ENCODE data around the gene REEP3. TPM values are rescaled to one million over a fixed set of nuclear protein-coding genes. Genes with fewer than 3 reads are reported as not detected.

REEP3 gene
- total RNA-seq, 1 donor from 2014 or later = 33.2 TPM

DNA sequence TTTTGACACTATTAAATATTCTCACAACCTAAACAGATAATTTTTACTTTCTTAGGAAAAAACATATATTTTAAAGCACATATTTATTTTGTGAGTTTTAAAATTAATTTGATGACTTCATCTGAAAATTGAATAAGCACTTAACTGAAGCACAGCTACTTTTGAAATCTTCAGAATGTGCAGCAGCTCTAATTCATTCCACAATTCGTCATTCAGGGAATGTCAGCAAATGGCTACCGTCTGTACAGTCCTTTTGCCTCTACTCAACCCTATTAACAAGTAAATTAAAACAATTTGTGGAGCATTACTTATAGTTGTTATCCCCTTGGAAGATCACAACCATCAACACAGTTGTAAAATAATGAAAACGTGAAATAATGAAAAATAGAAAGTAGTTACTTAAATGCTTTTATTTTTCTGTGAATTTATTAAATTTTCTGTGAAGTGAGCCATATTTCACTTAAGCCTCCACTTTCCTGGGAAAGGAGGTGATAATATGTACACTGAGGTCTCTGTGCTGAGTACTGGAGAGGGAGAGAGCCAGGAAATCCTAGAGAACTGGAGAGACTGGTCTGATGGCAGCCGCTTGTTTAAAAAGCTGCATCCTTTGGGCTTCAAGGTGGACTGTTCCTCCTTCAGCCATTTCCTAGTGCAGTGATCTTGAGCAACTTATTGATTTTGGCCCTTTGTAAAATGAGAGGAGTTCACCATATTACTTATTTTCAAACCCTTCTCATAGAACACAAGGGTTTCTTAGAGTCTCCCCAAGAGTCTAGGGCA is 70.6 kb downstream of the REEP3 start:
- no peak for DNase-seq (ENCODE audit: low spot score, unreplicated experiment)
- Mint-ChIP-seq H3K4me3 (ENCODE audit: low read depth) (no peak overlapping the region), H3K27ac (no peak overlapping the region), H3K9me3 (ENCODE audit: low read depth) (no peaks in the 10 kb centered on the region), H3K4me1 (ENCODE audit: low read depth) (peaks cover 5% of the 10 kb centered on the region), H3K27me3 (no peaks in the 10 kb centered on the region), H3K36me3 (ENCODE audit: insufficient read depth) (peaks cover 7% of the 10 kb centered on the region)
- TF ChIP-seq, protein P1, sequence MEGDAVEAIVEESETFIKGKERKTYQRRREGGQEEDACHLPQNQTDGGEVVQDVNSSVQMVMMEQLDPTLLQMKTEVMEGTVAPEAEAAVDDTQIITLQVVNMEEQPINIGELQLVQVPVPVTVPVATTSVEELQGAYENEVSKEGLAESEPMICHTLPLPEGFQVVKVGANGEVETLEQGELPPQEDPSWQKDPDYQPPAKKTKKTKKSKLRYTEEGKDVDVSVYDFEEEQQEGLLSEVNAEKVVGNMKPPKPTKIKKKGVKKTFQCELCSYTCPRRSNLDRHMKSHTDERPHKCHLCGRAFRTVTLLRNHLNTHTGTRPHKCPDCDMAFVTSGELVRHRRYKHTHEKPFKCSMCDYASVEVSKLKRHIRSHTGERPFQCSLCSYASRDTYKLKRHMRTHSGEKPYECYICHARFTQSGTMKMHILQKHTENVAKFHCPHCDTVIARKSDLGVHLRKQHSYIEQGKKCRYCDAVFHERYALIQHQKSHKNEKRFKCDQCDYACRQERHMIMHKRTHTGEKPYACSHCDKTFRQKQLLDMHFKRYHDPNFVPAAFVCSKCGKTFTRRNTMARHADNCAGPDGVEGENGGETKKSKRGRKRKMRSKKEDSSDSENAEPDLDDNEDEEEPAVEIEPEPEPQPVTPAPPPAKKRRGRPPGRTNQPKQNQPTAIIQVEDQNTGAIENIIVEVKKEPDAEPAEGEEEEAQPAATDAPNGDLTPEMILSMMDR (IDR thresholded peaks at IDR 0.05; ENCODE audit: unreplicated experiment) = no peak

GRCh38 chr10:63593576-63593975 is 72.4 kb downstream of the REEP3 start:
- H3K36me3 Mint-ChIP-seq (ENCODE audit: insufficient read depth) = peaks cover 14% of the 10 kb centered on the region
- TF ChIP-seq, protein P1 (IDR thresholded peaks at IDR 0.05; ENCODE audit: unreplicated experiment) = no peak
- H3K27ac Mint-ChIP-seq = no peak overlapping the region
- H3K9me3 Mint-ChIP-seq (ENCODE audit: low read depth) = no peaks in the 10 kb centered on the region
- no peak overlapping the region for H3K4me3 Mint-ChIP-seq (ENCODE audit: low read depth)
- no peaks in the 10 kb centered on the region for H3K27me3 Mint-ChIP-seq
- no peak for DNase-seq (ENCODE audit: low spot score, unreplicated experiment)
- peaks cover 5% of the 10 kb centered on the region for H3K4me1 Mint-ChIP-seq (ENCODE audit: low read depth)

DNA sequence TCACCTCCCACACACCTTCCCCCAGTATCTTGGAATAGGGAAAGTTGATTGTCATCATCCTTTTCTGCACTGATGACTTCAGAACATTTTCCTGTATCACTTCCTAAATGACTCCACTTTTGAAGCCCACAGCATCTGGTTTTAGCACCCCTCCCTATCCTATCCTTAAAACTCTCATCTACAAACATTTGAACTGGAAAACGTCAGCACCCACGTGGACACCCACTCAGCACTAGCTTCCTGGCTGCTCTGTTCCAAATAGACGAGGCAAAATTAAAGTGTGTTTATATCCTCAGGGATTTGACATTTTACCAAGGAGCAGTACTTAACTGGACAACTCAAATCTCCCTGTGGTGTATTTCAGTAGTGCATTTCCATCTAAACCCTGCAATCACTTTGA is 73.9 kb downstream of the REEP3 start:
- H3K27ac Mint-ChIP-seq = no peak overlapping the region
- no peak overlapping the region for H3K4me3 Mint-ChIP-seq (ENCODE audit: low read depth)
- H3K4me1 Mint-ChIP-seq (ENCODE audit: low read depth) = peaks cover 5% of the 10 kb centered on the region
- peaks cover 14% of the 10 kb centered on the region for H3K36me3 Mint-ChIP-seq (ENCODE audit: insufficient read depth)
- TF ChIP-seq, protein P1 (IDR thresholded peaks at IDR 0.05; ENCODE audit: unreplicated experiment) = no peak
- H3K9me3 Mint-ChIP-seq (ENCODE audit: low read depth) = no peaks in the 10 kb centered on the region
- H3K27me3 Mint-ChIP-seq = no peaks in the 10 kb centered on the region
- no peak for DNase-seq (ENCODE audit: low spot score, unreplicated experiment)

DNA sequence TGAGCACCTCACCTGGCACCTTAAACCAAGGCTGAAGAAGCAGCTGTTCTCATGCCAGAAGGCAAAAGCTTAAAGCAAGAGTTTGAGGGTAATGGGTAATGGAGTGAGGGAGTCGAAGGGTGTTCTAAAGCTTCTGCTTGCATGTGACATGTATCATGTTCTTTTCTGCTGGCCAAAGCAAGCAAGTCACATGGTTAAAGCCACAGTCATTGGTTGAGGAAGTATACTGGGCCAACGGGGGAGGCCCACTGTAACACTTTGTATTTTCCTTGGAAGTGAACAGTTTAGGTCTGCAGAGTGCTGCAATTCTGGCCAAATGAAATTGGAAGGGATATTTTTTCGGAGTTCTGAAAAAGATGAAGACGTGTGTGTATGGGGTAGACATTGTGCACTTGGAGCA is 75.7 kb downstream of the REEP3 start:
- H3K27me3 Mint-ChIP-seq = no peaks in the 10 kb centered on the region
- H3K27ac Mint-ChIP-seq = no peak overlapping the region
- TF ChIP-seq, protein P1 (IDR thresholded peaks at IDR 0.05; ENCODE audit: unreplicated experiment) = no peak
- peaks cover 2% of the 10 kb centered on the region for H3K4me1 Mint-ChIP-seq (ENCODE audit: low read depth)
- H3K36me3 Mint-ChIP-seq (ENCODE audit: insufficient read depth) = peaks cover 18% of the 10 kb centered on the region
- no peak overlapping the region for H3K4me3 Mint-ChIP-seq (ENCODE audit: low read depth)
- no peak for DNase-seq (ENCODE audit: low spot score, unreplicated experiment)
- H3K9me3 Mint-ChIP-seq (ENCODE audit: low read depth) = no peaks in the 10 kb centered on the region

DNA sequence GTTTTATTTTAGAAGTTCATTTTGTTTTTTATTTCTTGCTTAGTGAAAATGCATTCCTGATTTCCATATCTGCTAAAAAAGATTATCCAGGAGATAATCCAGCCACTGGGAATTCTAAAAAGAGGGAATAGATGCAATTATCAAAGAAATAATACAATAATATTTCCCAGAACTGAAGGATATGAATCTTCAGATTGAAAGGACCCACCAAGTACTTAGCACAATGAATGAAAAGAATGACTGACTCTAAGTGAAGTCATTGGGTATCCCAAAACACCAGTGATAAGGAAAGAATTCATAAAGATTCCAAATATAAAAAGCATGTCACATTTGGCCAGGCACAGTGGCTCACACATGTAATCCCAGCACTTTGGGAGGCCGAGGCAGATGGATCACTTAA is 79.3 kb downstream of the REEP3 start:
- H3K36me3 Mint-ChIP-seq (ENCODE audit: insufficient read depth) = peaks cover 20% of the 10 kb centered on the region

More for the DNA sequence above, 79.3 kb downstream of the REEP3 start:
- DNase-seq (ENCODE audit: low spot score, unreplicated experiment) = no peak
- Mint-ChIP-seq H3K9me3 (ENCODE audit: low read depth) (no peaks in the 10 kb centered on the region), H3K27me3 (no peaks in the 10 kb centered on the region), H3K4me3 (ENCODE audit: low read depth) (no peak overlapping the region), H3K27ac (no peak overlapping the region), H3K4me1 (ENCODE audit: low read depth) (no peaks in the 10 kb centered on the region)
- TF ChIP-seq, protein P1 (IDR thresholded peaks at IDR 0.05; ENCODE audit: unreplicated experiment) = no peak

All from progenitor cell of endocrine pancreas (in vitro differentiated cells).